Coronary artery (tissue), 2 donors: Measurements from ENCODE around the gene C2CD4C.

Experiments
- DNase-seq: peaks from one replicate; pipeline ENCODE4 v3.0.0-alpha.2; 2017; ENCODE audit warnings: low spot score
- H3K27ac ChIP-seq, 2 donors: fragments of 200-600 bp; sonication (generic); one replicate each; pipeline ENCODE4 v1.5.1; 2016 to 2019
- H3K4me3 ChIP-seq: fragments of 200-600 bp; sonication (generic); 2 replicates; pipeline ENCODE4 v1.5.1; 2016; ENCODE audit warnings: mild to moderate bottlenecking, moderate library complexity
- TF ChIP-seq, protein P1 (sequence below): fragments of 200-600 bp; sonication (generic); IDR thresholded peaks from one replicate; pipeline ENCODE4 v1.5.1; 2019; ENCODE audit warnings: antibody characterized with exemption

C2CD4C gene

DNA sequence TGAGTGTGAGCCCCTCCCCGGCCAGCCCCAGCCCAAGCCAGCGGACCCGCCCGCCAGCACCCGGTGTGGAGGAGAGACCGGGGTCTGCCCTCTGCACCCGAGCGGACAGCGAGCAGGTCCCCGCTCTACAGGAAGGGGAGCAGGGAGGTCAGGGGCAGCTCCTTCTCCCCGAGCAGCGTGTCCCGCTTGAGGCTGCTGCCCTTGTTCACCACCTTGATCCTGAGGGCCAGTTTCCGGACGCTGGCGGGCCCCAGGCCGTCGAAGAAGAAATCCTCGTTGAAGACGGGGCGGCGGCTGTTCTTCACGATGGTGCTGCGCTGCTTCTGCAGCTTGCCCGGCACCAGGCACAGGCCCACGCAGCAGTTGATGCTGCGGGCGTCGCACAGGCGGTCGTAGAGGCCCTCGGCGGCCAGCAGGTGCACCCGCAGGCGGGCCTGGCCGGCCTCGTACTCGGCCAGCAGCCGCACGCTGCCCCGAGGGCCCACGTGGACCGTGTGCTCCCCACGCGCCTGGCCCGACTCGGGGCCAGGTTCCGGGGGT lies 1.9 kb downstream of the C2CD4C start:
- TF ChIP-seq, protein P1, sequence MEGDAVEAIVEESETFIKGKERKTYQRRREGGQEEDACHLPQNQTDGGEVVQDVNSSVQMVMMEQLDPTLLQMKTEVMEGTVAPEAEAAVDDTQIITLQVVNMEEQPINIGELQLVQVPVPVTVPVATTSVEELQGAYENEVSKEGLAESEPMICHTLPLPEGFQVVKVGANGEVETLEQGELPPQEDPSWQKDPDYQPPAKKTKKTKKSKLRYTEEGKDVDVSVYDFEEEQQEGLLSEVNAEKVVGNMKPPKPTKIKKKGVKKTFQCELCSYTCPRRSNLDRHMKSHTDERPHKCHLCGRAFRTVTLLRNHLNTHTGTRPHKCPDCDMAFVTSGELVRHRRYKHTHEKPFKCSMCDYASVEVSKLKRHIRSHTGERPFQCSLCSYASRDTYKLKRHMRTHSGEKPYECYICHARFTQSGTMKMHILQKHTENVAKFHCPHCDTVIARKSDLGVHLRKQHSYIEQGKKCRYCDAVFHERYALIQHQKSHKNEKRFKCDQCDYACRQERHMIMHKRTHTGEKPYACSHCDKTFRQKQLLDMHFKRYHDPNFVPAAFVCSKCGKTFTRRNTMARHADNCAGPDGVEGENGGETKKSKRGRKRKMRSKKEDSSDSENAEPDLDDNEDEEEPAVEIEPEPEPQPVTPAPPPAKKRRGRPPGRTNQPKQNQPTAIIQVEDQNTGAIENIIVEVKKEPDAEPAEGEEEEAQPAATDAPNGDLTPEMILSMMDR: no peak
- no peak overlapping the region for H3K4me3 ChIP-seq
- H3K27ac ChIP-seq: no peak overlapping the region
- no peak for DNase-seq

DNA sequence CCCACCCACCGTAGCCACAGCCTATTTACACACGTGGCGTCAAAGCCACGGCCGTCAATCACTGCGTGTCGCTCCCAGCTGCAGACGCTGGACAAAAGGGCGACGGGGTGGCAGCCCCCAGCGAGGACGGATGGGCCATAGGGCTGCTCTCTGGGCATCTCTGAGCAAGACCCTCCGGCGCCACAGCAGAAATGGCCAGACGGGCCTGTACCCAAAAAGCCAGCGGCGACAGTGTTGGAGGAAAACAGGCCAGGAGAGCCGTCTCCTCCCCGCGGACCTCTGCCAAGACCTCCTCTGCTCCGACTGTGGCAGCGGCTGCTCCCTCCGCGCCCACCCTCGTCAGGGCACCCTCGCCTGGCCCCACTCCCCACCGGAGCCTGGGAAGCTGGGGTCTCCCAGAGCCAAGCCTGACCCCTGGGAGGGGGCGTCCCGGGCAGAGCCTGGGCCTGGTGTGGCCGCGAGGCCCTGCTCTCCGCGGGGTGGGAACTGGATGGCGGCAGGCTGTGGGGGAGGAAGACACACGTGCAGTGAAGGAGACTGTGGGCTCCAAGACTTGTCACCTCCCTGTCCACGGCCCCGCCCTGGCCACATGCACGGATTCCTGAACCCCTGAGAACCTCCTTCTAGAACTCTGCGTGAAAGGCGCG lies 2.7 kb downstream of the C2CD4C start:
- H3K4me3 ChIP-seq: no peak overlapping the region
- TF ChIP-seq, protein P1: no peak
- H3K27ac ChIP-seq: no peak overlapping the region
- DNase-seq: no peak

DNA sequence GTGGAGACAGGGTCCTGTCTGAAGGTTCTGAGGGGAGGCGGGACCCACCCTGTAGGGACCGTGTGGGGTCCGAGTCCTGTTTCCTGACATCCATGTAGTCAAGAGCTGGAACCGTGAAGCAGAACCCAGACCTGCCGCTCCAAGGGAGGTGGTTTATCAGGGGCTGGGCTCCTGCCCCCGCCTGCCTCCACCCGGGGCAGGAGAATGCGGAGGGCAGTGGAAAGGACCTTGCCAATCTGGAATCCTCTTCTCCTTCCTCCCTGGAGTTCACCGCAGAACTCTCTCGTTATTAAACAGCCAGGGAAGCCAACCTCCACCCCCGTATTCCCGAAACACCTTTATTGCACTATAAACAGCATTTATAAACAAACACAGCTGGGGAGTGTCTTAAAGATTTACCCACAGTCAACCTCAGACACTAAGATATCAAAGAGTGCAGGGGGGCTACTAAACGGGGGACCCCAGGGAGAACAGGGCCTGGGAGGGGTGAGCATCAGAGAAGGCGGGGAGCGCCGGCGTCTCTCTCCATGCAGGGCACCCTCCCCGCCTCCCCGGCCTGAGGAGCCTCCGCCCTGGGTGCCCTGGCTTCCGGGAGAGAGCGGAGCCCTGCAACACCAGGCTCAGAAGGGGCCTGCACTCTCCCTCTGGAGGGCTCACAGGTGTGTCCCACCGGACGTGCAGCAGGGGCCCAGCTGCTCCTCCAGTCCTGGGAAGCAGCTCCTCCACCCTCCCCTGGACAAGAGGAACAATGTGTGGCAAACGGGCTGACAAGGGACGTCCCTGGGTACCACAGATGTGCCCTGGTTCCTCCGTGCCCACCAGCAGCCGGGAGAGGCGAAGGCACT lies 3.6 kb downstream of the C2CD4C start:
- H3K27ac ChIP-seq: no peak overlapping the region
- TF ChIP-seq, protein P1: no peak
- no peak for DNase-seq
- no peak overlapping the region for H3K4me3 ChIP-seq

DNA sequence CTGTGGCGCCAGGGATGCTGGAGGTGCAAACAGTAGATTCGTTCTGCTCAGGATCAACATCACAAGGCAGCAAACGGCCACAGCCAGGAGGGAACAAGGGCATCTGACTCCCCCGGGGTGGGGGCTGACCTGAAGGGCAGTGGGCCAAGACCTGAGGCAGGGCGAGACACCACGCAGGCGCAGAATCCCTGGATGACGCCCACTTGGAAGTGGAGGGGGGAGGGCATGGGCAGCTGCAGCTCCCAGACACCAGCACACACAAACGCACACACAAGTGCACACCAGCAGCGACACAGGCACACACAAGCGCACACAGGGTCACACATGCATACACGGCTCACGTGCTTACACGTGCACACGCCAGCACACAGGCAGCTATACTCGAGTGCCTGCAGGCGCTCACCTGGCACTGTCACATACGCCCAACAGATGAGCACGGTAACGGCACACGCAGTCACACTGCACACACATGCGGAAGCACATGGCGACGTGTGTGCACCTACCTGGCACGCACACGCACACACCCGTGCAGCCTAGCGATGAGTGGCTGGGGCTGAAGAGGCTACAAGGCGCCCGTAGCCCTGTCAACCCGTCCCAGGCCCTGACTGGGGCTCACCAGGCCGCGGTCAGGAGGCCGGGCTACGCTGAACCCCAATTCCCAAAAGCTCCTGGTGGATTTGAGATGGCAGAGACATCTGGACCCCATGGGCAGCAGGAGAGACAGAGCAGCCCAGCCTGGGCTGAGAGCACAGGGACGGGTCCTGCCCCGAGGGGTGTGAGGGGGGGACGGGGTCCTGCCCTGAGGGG lies 5.5 kb downstream of the C2CD4C start:
- Histone ChIP-seq H3K27ac (no peak overlapping the region), H3K4me3 (no peak overlapping the region)
- TF ChIP-seq, protein P1: no peak
- no peak for DNase-seq

DNA sequence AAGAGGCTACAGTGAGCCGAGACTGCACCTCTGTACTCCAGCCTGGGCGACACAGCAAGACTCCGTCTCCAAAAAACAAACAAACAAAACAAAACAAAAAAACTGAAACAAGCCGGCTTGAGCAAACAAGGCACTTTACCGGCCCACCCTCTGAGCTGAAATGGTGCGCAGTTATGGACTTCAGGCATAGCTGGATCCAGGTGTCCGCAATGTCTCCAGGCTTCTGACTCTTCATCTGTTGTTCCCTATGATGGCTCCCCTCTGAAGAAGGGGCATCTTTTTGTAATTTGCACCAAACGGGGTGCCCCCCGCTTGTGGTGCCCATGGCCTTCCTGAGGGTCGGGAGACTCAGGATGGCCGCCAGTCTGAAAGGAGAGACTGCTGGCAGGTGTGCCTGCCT lies 6.2 kb downstream of the C2CD4C start:
- no peak for DNase-seq
- no peak overlapping the region for H3K27ac ChIP-seq
- no peak overlapping the region for H3K4me3 ChIP-seq
- TF ChIP-seq, protein P1: no peak

DNA sequence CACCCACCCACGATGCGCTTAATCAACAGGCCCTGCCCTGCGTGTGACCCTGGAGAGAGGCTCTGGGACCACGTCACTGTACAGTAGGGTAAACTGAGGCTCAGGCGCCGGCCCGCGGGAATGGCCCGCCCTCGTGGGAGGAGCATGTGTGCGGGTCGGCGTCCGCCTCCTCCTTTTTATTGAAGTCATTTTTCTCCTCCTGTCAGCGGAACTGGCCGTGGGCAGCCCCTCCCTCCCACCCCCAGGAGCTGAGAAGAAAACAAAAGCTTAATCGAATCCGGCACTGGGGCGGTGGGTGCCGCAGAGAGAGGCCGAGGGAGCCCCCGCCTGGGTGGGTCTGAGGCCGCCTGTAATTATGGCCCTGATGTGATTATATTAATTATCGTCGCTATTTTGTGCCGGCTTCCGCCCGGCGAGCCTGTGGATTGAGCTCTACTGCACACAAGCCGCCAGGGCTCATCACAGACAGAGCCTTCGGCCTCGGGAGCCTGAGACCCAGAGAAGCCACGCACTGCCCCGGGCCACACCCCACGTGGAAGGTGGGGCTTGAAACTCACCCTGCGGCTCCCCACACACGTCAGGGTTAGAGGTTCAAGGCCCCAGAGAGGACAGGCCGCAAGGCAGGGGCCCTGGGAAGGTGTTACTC lies 7.0 kb downstream of the C2CD4C start:
- DNase-seq: no peak
- Histone ChIP-seq H3K27ac (no peak overlapping the region), H3K4me3 (no peak overlapping the region)
- TF ChIP-seq, protein P1: no peak
